ACC112 (cell line): ENCODE measurements around the gene KCNAB1.

Experiments used
- H2AFZ ChIP-seq: fragments of 200-600 bp; sonication (generic); one replicate; pipeline ENCODE4 v1.6.0; 2017; ENCODE audit warnings: antibody characterized with exemption, low read length; ENCODE audit not compliant: unreplicated experiment
- H3K27ac ChIP-seq: fragments of 200-600 bp; sonication (generic); 2 replicates; pipeline ENCODE4 v1.5.1; 2014; ENCODE audit warnings: low read depth, mild to moderate bottlenecking, antibody characterized with exemption, low read length, moderate library complexity
- H3K27me3 ChIP-seq: fragments of 200-600 bp; sonication (generic); 2 replicates; pipeline ENCODE4 v1.6.1; 2014; ENCODE audit warnings: mild to moderate bottlenecking, antibody characterized with exemption, low read length, moderate library complexity, mixed read lengths; ENCODE audit not compliant: insufficient read depth
- H3K36me3 ChIP-seq: fragments of 200-600 bp; sonication (generic); 2 replicates; pipeline ENCODE4 v1.6.1; 2016; ENCODE audit warnings: mild to moderate bottlenecking, antibody characterized with exemption, low read length, moderate library complexity, mixed read lengths; ENCODE audit not compliant: insufficient read depth
- H3K4me1 ChIP-seq: fragments of 200-600 bp; sonication (generic); one replicate; pipeline ENCODE4 v1.6.1; 2016; ENCODE audit warnings: low read length, mixed read lengths; ENCODE audit not compliant: insufficient read depth, unreplicated experiment, control insufficient read depth
- H3K4me3 ChIP-seq: fragments of 200-600 bp; sonication (generic); 2 replicates; pipeline ENCODE4 v1.5.1; 2014; ENCODE audit warnings: mild to moderate bottlenecking, low read depth, low read length
- H3K79me2 ChIP-seq: fragments of 200-600 bp; sonication (generic); one replicate; pipeline ENCODE4 v1.6.0; 2016; ENCODE audit warnings: low read length; ENCODE audit not compliant: control insufficient read depth, unreplicated experiment, insufficient read depth

Gene KCNAB1

GRCh38 chr3:156400062-156400461 is 279.7 kb downstream of the KCNAB1 start:
- H3K4me3 ChIP-seq: no peak overlapping the region
- H3K27me3 ChIP-seq: 0 out of 2 replicates have a peak, but pooled peaks cover 9% of the 10 kb centered on the region
- H2AFZ ChIP-seq: no peak overlapping the region
- H3K79me2 ChIP-seq: no peaks in the 10 kb centered on the region
- H3K36me3 ChIP-seq: no peaks in the 10 kb centered on the region
- H3K27ac ChIP-seq: no peak overlapping the region
- no peaks in the 10 kb centered on the region for H3K4me1 ChIP-seq

- no peaks in the 10 kb centered on the region for H3K4me1 ChIP-seq
- H3K79me2 ChIP-seq: no peaks in the 10 kb centered on the region
- peaks cover 10% of the 10 kb centered on the region; the same call in 1 of the 2 replicates for H3K27me3 ChIP-seq
- H2AFZ ChIP-seq: no peak overlapping the region
- no peaks in the 10 kb centered on the region for H3K36me3 ChIP-seq
- H3K4me3 ChIP-seq: no peak overlapping the region
- no peak overlapping the region for H3K27ac ChIP-seq
These were observed 280.4 kb downstream of the KCNAB1 start for GRCh38 chr3:156400735-156401134.

GRCh38 chr3:156404217-156404616 is 283.8 kb downstream of the KCNAB1 start:
- Histone ChIP-seq H3K27ac (no peak overlapping the region), H2AFZ (no peak overlapping the region), H3K27me3 (peaks cover 22% of the 10 kb centered on the region; the same call in 1 of the 2 replicates), H3K4me1 (no peaks in the 10 kb centered on the region), H3K4me3 (no peak overlapping the region), H3K79me2 (no peaks in the 10 kb centered on the region), H3K36me3 (no peaks in the 10 kb centered on the region)

- no peak overlapping the region for H3K4me3 ChIP-seq
- no peaks in the 10 kb centered on the region for H3K4me1 ChIP-seq
- H2AFZ ChIP-seq: no peak overlapping the region
- H3K36me3 ChIP-seq: no peaks in the 10 kb centered on the region
- no peaks in the 10 kb centered on the region for H3K79me2 ChIP-seq
- no peak overlapping the region for H3K27ac ChIP-seq
- H3K27me3 ChIP-seq: peaks cover 14% of the 10 kb centered on the region; the same call in 1 of the 2 replicates
These were observed 286.0 kb downstream of the KCNAB1 start for GRCh38 chr3:156406393-156406792.

GRCh38 chr3:156407617-156408225 is 287.3 kb downstream of the KCNAB1 start:
- Histone ChIP-seq H3K4me1 (no peaks in the 10 kb centered on the region), H3K4me3 (no peak overlapping the region), H3K79me2 (no peaks in the 10 kb centered on the region), H3K36me3 (no peaks in the 10 kb centered on the region), H2AFZ (no peak overlapping the region), H3K27me3 (peaks cover 19% of the 10 kb centered on the region), H3K27ac (no peak overlapping the region)

- Histone ChIP-seq H3K4me3 (no peak overlapping the region), H3K4me1 (no peaks in the 10 kb centered on the region), H2AFZ (no peak overlapping the region), H3K79me2 (no peaks in the 10 kb centered on the region), H3K27me3 (peaks cover 26% of the 10 kb centered on the region), H3K36me3 (no peaks in the 10 kb centered on the region), H3K27ac (no peak overlapping the region)
These were observed 289.3 kb downstream of the KCNAB1 start for GRCh38 chr3:156409694-156410093.

- peaks cover 22% of the 10 kb centered on the region for H3K27me3 ChIP-seq
- no peak overlapping the region for H3K27ac ChIP-seq
- H2AFZ ChIP-seq: no peak overlapping the region
- no peaks in the 10 kb centered on the region for H3K36me3 ChIP-seq
- no peaks in the 10 kb centered on the region for H3K79me2 ChIP-seq
- no peaks in the 10 kb centered on the region for H3K4me1 ChIP-seq
- no peak overlapping the region for H3K4me3 ChIP-seq
These were observed 292.2 kb downstream of the KCNAB1 start for GRCh38 chr3:156412600-156412999.

GRCh38 chr3:156413293-156413892 is 293.0 kb downstream of the KCNAB1 start:
- H3K27ac ChIP-seq: no peak overlapping the region

GRCh38 chr3:156416846-156417558 is 296.6 kb downstream of the KCNAB1 start:
- Histone ChIP-seq H3K4me3 (no peak overlapping the region), H3K36me3 (no peaks in the 10 kb centered on the region), H2AFZ (no peak overlapping the region), H3K27ac (no peak overlapping the region), H3K27me3 (peaks cover 29% of the 10 kb centered on the region), H3K79me2 (no peaks in the 10 kb centered on the region), H3K4me1 (no peaks in the 10 kb centered on the region)

More at GRCh38 chr3:156413293-156413892, 293.0 kb downstream of the KCNAB1 start:
- H3K79me2 ChIP-seq: no peaks in the 10 kb centered on the region
- H3K36me3 ChIP-seq: no peaks in the 10 kb centered on the region
- peaks cover 25% of the 10 kb centered on the region for H3K27me3 ChIP-seq
- no peak overlapping the region for H2AFZ ChIP-seq
- H3K4me1 ChIP-seq: no peaks in the 10 kb centered on the region
- H3K4me3 ChIP-seq: no peak overlapping the region

- Histone ChIP-seq H3K36me3 (no peaks in the 10 kb centered on the region), H3K79me2 (no peaks in the 10 kb centered on the region), H3K27ac (no peak overlapping the region), H3K4me1 (no peaks in the 10 kb centered on the region), H3K27me3 (peaks cover 29% of the 10 kb centered on the region), H2AFZ (no peak overlapping the region), H3K4me3 (no peak overlapping the region)
These were observed 297.3 kb downstream of the KCNAB1 start for GRCh38 chr3:156417559-156418132.
